SU-DHL-6 (cell line): ENCODE results near the gene MUC2.

ENCODE experiments used
- EZH2phosphoT487 ChIP-seq: fragments of 200-600 bp; sonication (generic), shearing (Covaris generic); conservative IDR thresholded peaks from 2 replicates; pipeline ENCODE4 v1.6.1; 2018; ENCODE audit warnings: mild to moderate bottlenecking, antibody characterized with exemption, low read length, moderate library complexity, mixed read lengths
- TF ChIP-seq, protein P1 (sequence below): fragments of 200-600 bp; sonication (generic); IDR thresholded peaks from one replicate; pipeline ENCODE4 v1.5.1; 2017; ENCODE audit warnings: antibody characterized with exemption, mild to moderate bottlenecking, low read length, moderate library complexity; ENCODE audit not compliant: insufficient read depth, poor library complexity, severe bottlenecking

- TF ChIP-seq, protein P1, sequence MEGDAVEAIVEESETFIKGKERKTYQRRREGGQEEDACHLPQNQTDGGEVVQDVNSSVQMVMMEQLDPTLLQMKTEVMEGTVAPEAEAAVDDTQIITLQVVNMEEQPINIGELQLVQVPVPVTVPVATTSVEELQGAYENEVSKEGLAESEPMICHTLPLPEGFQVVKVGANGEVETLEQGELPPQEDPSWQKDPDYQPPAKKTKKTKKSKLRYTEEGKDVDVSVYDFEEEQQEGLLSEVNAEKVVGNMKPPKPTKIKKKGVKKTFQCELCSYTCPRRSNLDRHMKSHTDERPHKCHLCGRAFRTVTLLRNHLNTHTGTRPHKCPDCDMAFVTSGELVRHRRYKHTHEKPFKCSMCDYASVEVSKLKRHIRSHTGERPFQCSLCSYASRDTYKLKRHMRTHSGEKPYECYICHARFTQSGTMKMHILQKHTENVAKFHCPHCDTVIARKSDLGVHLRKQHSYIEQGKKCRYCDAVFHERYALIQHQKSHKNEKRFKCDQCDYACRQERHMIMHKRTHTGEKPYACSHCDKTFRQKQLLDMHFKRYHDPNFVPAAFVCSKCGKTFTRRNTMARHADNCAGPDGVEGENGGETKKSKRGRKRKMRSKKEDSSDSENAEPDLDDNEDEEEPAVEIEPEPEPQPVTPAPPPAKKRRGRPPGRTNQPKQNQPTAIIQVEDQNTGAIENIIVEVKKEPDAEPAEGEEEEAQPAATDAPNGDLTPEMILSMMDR, result no peak
- no peak for TF ChIP-seq EZH2phosphoT487
Observed at GRCh38 chr11:1085440-1086170, 10.9 kb downstream of the MUC2 start.
